HepG2 (cell line): ENCODE data around the gene SMIM8. TPM values are rescaled to one million over a fixed set of nuclear protein-coding genes. Genes with fewer than 3 reads are reported as not detected.

ENCODE experiments used
- ATAC-seq: fragments of 200-7000 bp; cut with Tn5 transposase; 3 replicates; pipeline ENCODE4 v1.9.1; 2020; ENCODE audit warnings: mild to moderate bottlenecking, moderate library complexity
- BruUV-seq: library from RNA; stranded (reverse); fragments of 400-500 nt; replicated peaks from 2 replicates; lab custom pipeline; 2021; lab: Mats Ljungman, UMichigan
- CTCF ChIA-PET: fragments of 300-600 bp; formaldehyde crosslinking; extraction: SDS; loops from one replicate; lab custom pipeline; 2021; ENCODE audit warnings: low total read pairs, inconsistent platforms, low intra/inter-chr PET ratio; lab: Yijun Ruan, JAX
- POLR2A ChIA-PET: fragments of 350-600 bp; sonication (Branson Sonifier 250); formaldehyde crosslinking; loops from one replicate; lab custom pipeline; 2020; ENCODE audit warnings: antibody characterized with exemption, inconsistent platforms; lab: Yijun Ruan, JAX
- DNase-seq: peaks from one replicate; pipeline ENCODE4 v3.0.0-alpha.2; 2015; ENCODE audit warnings: low spot score
- FAIRE-seq: peaks from 3 replicates; lab custom pipeline; 2011; peaks lifted over from hg19 to GRCh38; lab: Jason Lieb, UNC
- H2AFZ ChIP-seq: one replicate; pipeline ENCODE4 v1.6.1; 2011; ENCODE audit warnings: low read length, inconsistent platforms
- H3K27ac ChIP-seq: fragments of 300-600 bp; 3 replicates; pipeline ENCODE4 v1.8.0; 2011; ENCODE audit warnings: mixed run types, mild to moderate bottlenecking, mixed read lengths, low read length, inconsistent platforms; ENCODE audit not compliant: insufficient read depth; ENCODE audit errors: extremely low read length
- H3K27me3 ChIP-seq, 2 experiments: fragments of 200-600 bp in 1 of 2; 2 replicates in 1 of 2; 3 replicates in 1 of 2; pipeline versions ENCODE4 v1.6.0 to v1.8.0; 2011; ENCODE audit warnings: low read length in 2 of 2, mild to moderate bottlenecking in 2 of 2, moderate library complexity in 2 of 2, inconsistent platforms in 1 of 2; ENCODE audit not compliant: insufficient read depth in 2 of 2, control insufficient read depth in 1 of 2
- H3K36me3 ChIP-seq, 2 experiments: fragments of 200-600 bp in 1 of 2; replicated peaks in 1 of 2; 2 replicates in 1 of 2; 3 replicates in 1 of 2; pipeline versions ENCODE4 v1.5.1 to v1.8.0; 2011; ENCODE audit warnings: low read length in 2 of 2, inconsistent platforms in 1 of 2; ENCODE audit not compliant: insufficient read depth in 2 of 2, control insufficient read depth in 1 of 2
- H3K4me1 ChIP-seq: 2 replicates; pipeline ENCODE4 v1.5.1; 2012; ENCODE audit warnings: low read length, inconsistent platforms; ENCODE audit not compliant: insufficient read depth
- H3K4me2 ChIP-seq: 2 replicates; pipeline ENCODE4 v1.6.0; 2011; ENCODE audit warnings: low read depth, low read length, inconsistent platforms
- H3K4me3 ChIP-seq, 3 experiments: fragments of 200-600 bp in 1 of 3; sonication (generic), shearing (Covaris generic) in 1 of 3; replicated peaks in 1 of 3; 2 replicates each; pipeline ENCODE4 v1.5.1; 2011 to 2016; ENCODE audit warnings: low read length in 3 of 3, inconsistent platforms in 2 of 3, low read depth in 2 of 3, mild to moderate bottlenecking in 2 of 3, control low read depth in 1 of 3, mixed read lengths in 1 of 3; ENCODE audit not compliant: insufficient read depth in 1 of 3
- H3K79me2 ChIP-seq: one replicate; pipeline ENCODE4 v1.6.1; 2011; ENCODE audit warnings: low read length, inconsistent platforms; ENCODE audit not compliant: insufficient read depth
- H3K9ac ChIP-seq: 2 replicates; pipeline ENCODE4 v1.6.0; 2011; ENCODE audit warnings: mild to moderate bottlenecking, low read depth, low read length, inconsistent platforms; ENCODE audit not compliant: insufficient read depth
- H3K9me3 ChIP-seq: 2 replicates; pipeline ENCODE4 v1.5.1; 2012; ENCODE audit warnings: mild to moderate bottlenecking, low read length
- H4K20me1 ChIP-seq: 2 replicates; pipeline ENCODE4 v1.6.0; 2011; ENCODE audit warnings: inconsistent platforms, mild to moderate bottlenecking, low read length, moderate library complexity; ENCODE audit not compliant: insufficient read depth
- ATF7 ChIP-seq, 2 experiments: fragments of 450-650 bp in 1 of 2; sonication (generic) in 1 of 2; formaldehyde crosslinking in 1 of 2; IDR thresholded peaks; 2 replicates each; pipeline versions ENCODE4 v1.4.0 to v1.6.1; 2016 to 2020; ENCODE audit warnings: antibody characterized with exemption in 1 of 2, mild to moderate bottlenecking in 1 of 2, missing genetic modification reagents in 1 of 2
- CAMTA2 ChIP-seq: sonication (generic); formaldehyde crosslinking; IDR thresholded peaks from 2 replicates; pipeline ENCODE4 v1.4.0; 2020; ENCODE audit warnings: mild to moderate bottlenecking, missing genetic modification reagents, borderline replicate concordance
- HCFC1 ChIP-seq: fragments of 150-350 bp; IDR thresholded peaks from 2 replicates; pipeline ENCODE4 v1.6.1; 2014; ENCODE audit warnings: low read depth, low read length
- MTERF4 ChIP-seq: sonication (generic); formaldehyde crosslinking; IDR thresholded peaks from 2 replicates; pipeline ENCODE4 v1.8.0; 2023; ENCODE audit warnings: mild to moderate bottlenecking, missing genetic modification reagents
- ZXDC ChIP-seq: sonication (generic); formaldehyde crosslinking; IDR thresholded peaks from 2 replicates; pipeline ENCODE4 v1.5.0; 2020; ENCODE audit warnings: mild to moderate bottlenecking, missing genetic modification reagents
- WGBS: methylation state at CpG from one replicate; pipeline ENCODE4 v1.1.6; 2017; ENCODE audit warnings: low lambda C conversion rate; 5-methylcytosine and 5-hydroxymethylcytosine counted together
- in situ Hi-C: cut with HindIII; loops from 2 replicates; pipeline ENCODE4 v1.10.0; 2017; ENCODE audit warnings: low pct_unique_long_range_greater_than_20kb; ENCODE audit not compliant: extremely low pct_ligation_motif_present
- intact Hi-C: fragments of 100-400 bp; cut with micrococcal nuclease; formaldehyde crosslinking; loops from one replicate; pipeline ENCODE4 v1.10.0; 2022; ENCODE audit not compliant: unreplicated experiment
- polyA plus RNA-seq, 8 experiments: library from polyadenylated mRNA; depleted of rRNA in 3 of 8; stranded (reverse) in 7 of 8; unstranded in 1 of 8; fragments of >200 nt; fragmentation: Illumina TruSeq in 4 of 8; extraction: Trizol in 4 of 8; gene quantifications; 2 replicates each; pipeline versions ENCODE4 v1.2.1 to v1.2.3, GENCODE V29; 2011 to 2016; ENCODE audit warnings: low read depth in 4 of 8, missing spikeins in 1 of 8, mixed read lengths in 1 of 8; ENCODE audit not compliant: insufficient read depth in 1 of 8
- total RNA-seq, 5 experiments: library from RNA; depleted of rRNA; stranded (reverse); fragments of >200 nt; fragmentation: Illumina TruSeq; extraction: Trizol; gene quantifications; 2 replicates each; pipeline ENCODE4 v1.2.3, GENCODE V29; 2016; ENCODE audit warnings: low read depth in 1 of 5

Gene SMIM8
- total and polyA plus RNA-seq, 2 of the 13 experiments (the other 11 are each of a cell fraction or from before 2014, with no cell fraction given), result 4.8 to 10.0 TPM

GRCh38 chr6:87384038-87384437 is 61.6 kb downstream of the SMIM8 start:
- no TSS peak for BruUV-seq
- ChIA-PET POLR2A (no interaction called here), CTCF (no interaction called here)
- no peak overlapping the region for H3K9ac ChIP-seq
- H4K20me1 ChIP-seq, result no peaks in the 10 kb centered on the region
- no peaks in the 10 kb centered on the region for H3K79me2 ChIP-seq
- 42% methylated on average over 1 of the region's 1 CpG for WGBS
- no peaks in the 10 kb centered on the region for H3K27me3 ChIP-seq
- no peak overlapping the region for H2AFZ ChIP-seq
- no peak for TF ChIP-seq HCFC1
- no peak for TF ChIP-seq ZXDC
- no peak for TF ChIP-seq MTERF4 (CRISPR knock-in tag)
- no peak for TF ChIP-seq CAMTA2 (CRISPR knock-in tag)
- TF ChIP-seq ATF7 (IDR thresholded peaks at IDR 0.05), result peak; percentile 54; the same call in 1 of the 2 replicates
- TF ChIP-seq ATF7 (CRISPR knock-in tag; IDR thresholded peaks at IDR 0.05), result no peak
- no peak overlapping the region for H3K4me2 ChIP-seq
- DNase-seq (no peak), FAIRE-seq (no peak), ATAC-seq (no peak)
- intact Hi-C loops, result no loop called here
- in situ Hi-C loops, result no loop called here
- H3K9me3 ChIP-seq, result no peaks in the 10 kb centered on the region
- no peaks in the 10 kb centered on the region for H3K4me1 ChIP-seq
- H3K27ac ChIP-seq, result no peak overlapping the region
- no peaks in the 10 kb centered on the region for H3K36me3 ChIP-seq
- no peak overlapping the region for H3K4me3 ChIP-seq
